Loucy (cell line): ENCODE data around the gene ACP6.
A peak's percentile ranks its signal among the peaks of the same experiment; 100 is the strongest.

Source experiments
- H2AFZ ChIP-seq: fragments of 200-600 bp; sonication (generic); 2 replicates; pipeline ENCODE4 v1.6.0; 2016; ENCODE audit warnings: antibody characterized with exemption, mild to moderate bottlenecking, low read length, moderate library complexity
- H3F3A ChIP-seq: fragments of 200-600 bp; 2 replicates; pipeline ENCODE4 v1.6.0; 2016; ENCODE audit warnings: antibody characterized with exemption, low read depth, mild to moderate bottlenecking
- H3K27me3 ChIP-seq: fragments of 200-600 bp; sonication (generic); 2 replicates; pipeline ENCODE4 v1.6.1; 2014; ENCODE audit warnings: low read length, mild to moderate bottlenecking; ENCODE audit not compliant: insufficient read depth, poor library complexity, severe bottlenecking
- H3K36me3 ChIP-seq: fragments of 200-600 bp; sonication (generic); 2 replicates; pipeline ENCODE4 v1.6.1; 2016; ENCODE audit warnings: low read length; ENCODE audit not compliant: insufficient read depth
- H3K4me1 ChIP-seq: fragments of 200-600 bp; sonication (generic); 2 replicates; pipeline ENCODE4 v1.5.1; 2014; ENCODE audit warnings: low read length, mild to moderate bottlenecking; ENCODE audit not compliant: insufficient read depth, poor library complexity, severe bottlenecking
- H3K4me2 ChIP-seq: fragments of 200-600 bp; sonication (generic); 2 replicates; pipeline ENCODE4 v1.6.0; 2014; ENCODE audit warnings: antibody characterized with exemption, low read length, low read depth, mild to moderate bottlenecking; ENCODE audit not compliant: poor library complexity, severe bottlenecking
- H3K4me3 ChIP-seq: fragments of 200-600 bp; sonication (generic); 2 replicates; pipeline ENCODE4 v1.5.1; 2014; ENCODE audit warnings: low read length, mild to moderate bottlenecking, mixed read lengths; ENCODE audit not compliant: poor library complexity, severe bottlenecking
- H3K79me2 ChIP-seq: fragments of 200-600 bp; sonication (generic); 2 replicates; pipeline ENCODE4 v1.6.1; 2014; ENCODE audit warnings: low read length; ENCODE audit not compliant: insufficient read depth
- H3K9ac ChIP-seq: fragments of 200-600 bp; sonication (generic); 2 replicates; pipeline ENCODE4 v1.6.0; 2014; ENCODE audit warnings: mild to moderate bottlenecking, low read depth, low read length, moderate library complexity; ENCODE audit not compliant: poor library complexity, severe bottlenecking
- H3K9me2 ChIP-seq: fragments of 200-600 bp; sonication (generic); replicated peaks from 2 replicates; pipeline ENCODE4 v1.6.1; 2016; ENCODE audit warnings: low read depth, low read length, mixed read lengths
- H3K9me3 ChIP-seq: fragments of 200-600 bp; sonication (generic); 2 replicates; pipeline ENCODE4 v1.6.1; 2014; ENCODE audit warnings: mild to moderate bottlenecking, antibody characterized with exemption, low read length, low read depth; ENCODE audit not compliant: insufficient read depth
- H4K20me1 ChIP-seq: fragments of 200-600 bp; sonication (generic); 2 replicates; pipeline ENCODE4 v1.6.0; 2014; ENCODE audit warnings: antibody characterized with exemption, low read length, mild to moderate bottlenecking; ENCODE audit not compliant: insufficient read depth, poor library complexity, severe bottlenecking
- EZH2phosphoT487 ChIP-seq: fragments of 200-600 bp; IDR thresholded peaks from 2 replicates; pipeline ENCODE4 v1.6.1; 2018; ENCODE audit warnings: antibody characterized with exemption, mild to moderate bottlenecking, moderate library complexity, borderline replicate concordance
- TF ChIP-seq, protein P1 (sequence below): fragments of 200-600 bp; sonication (generic); conservative IDR thresholded peaks from 2 replicates; pipeline ENCODE4 v1.5.1; 2014; ENCODE audit warnings: mild to moderate bottlenecking, antibody characterized with exemption, low read length

The ACP6 gene

DNA sequence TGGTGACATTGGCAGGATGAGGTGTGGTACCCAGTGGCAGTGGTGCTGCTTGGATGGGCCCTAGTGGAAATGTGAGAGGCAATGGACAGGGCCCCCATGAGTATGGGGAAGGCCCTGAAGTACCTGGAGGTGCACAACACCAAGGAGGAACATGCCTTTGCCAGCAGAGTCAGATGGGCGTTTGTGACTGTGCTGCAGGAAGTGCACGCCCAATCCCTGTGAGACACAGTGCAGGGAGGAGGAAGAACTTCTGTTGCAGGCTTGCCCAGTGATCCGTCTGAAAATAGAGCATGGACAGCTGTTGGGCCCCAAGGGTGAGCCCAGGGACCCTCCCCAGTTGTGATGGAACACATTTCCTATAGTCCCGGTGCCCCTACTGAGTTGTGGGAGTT, 47.4 kb upstream of the ACP6 start:
- H3K36me3 ChIP-seq: no peaks in the 10 kb centered on the region
- H3K4me1 ChIP-seq: peaks cover 7% of the 10 kb centered on the region
- no peaks in the 10 kb centered on the region for H3K79me2 ChIP-seq
- no peak overlapping the region for H3K4me2 ChIP-seq
- H3K4me3 ChIP-seq: no peak overlapping the region
- no peaks in the 10 kb centered on the region for H3K9me3 ChIP-seq
- peak overlapping the region; percentile 42; the same call in 1 of the 2 replicates for H2AFZ ChIP-seq
- no peaks in the 10 kb centered on the region for H3F3A ChIP-seq
- no peak for TF ChIP-seq EZH2phosphoT487
- TF ChIP-seq, protein P1, sequence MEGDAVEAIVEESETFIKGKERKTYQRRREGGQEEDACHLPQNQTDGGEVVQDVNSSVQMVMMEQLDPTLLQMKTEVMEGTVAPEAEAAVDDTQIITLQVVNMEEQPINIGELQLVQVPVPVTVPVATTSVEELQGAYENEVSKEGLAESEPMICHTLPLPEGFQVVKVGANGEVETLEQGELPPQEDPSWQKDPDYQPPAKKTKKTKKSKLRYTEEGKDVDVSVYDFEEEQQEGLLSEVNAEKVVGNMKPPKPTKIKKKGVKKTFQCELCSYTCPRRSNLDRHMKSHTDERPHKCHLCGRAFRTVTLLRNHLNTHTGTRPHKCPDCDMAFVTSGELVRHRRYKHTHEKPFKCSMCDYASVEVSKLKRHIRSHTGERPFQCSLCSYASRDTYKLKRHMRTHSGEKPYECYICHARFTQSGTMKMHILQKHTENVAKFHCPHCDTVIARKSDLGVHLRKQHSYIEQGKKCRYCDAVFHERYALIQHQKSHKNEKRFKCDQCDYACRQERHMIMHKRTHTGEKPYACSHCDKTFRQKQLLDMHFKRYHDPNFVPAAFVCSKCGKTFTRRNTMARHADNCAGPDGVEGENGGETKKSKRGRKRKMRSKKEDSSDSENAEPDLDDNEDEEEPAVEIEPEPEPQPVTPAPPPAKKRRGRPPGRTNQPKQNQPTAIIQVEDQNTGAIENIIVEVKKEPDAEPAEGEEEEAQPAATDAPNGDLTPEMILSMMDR: no peak
- no peaks in the 10 kb centered on the region for H3K9me2 ChIP-seq
- H3K27me3 ChIP-seq: no peaks in the 10 kb centered on the region
- H4K20me1 ChIP-seq: no peaks in the 10 kb centered on the region
- no peak overlapping the region for H3K9ac ChIP-seq

DNA sequence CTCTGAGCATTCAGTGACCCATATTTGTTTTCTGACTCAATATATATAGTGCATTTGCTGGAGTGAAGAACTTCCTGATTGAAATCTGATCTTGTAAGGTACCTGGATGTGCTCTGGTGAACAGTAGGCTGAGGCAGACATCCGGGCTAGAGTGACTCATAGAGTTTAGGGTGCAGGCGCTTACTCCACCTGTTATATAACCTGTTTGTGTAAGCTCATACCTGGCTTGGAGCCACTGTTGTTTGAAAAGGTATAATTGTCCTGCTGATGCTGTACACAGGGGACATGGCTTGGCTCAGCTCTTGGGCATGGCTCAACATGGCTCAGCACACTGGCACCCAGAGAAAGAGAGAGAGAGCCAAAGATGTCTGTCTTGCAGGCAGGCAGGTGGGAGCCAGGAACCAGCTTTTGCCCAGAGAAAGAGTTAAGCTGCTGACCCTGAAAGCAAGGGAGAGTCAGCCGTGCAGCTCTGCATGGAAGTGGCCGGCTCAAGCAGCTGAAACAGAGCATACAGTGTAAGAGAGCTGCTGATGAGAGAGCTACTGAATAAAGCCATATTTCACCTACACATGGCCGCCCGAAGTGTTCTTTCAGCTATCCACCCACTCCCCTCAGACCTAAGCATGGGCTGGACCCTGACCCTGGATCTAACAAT, 46.9 kb upstream of the ACP6 start:
- H3K27me3 ChIP-seq: no peaks in the 10 kb centered on the region
- H2AFZ ChIP-seq: peak overlapping the region; percentile 42; the same call in 1 of the 2 replicates
- H3K9me2 ChIP-seq: no peaks in the 10 kb centered on the region
- no peaks in the 10 kb centered on the region for H3K9me3 ChIP-seq
- no peak overlapping the region for H3K9ac ChIP-seq
- no peaks in the 10 kb centered on the region for H4K20me1 ChIP-seq
- H3K36me3 ChIP-seq: no peaks in the 10 kb centered on the region
- no peaks in the 10 kb centered on the region for H3F3A ChIP-seq
- H3K4me3 ChIP-seq: no peak overlapping the region
- H3K4me2 ChIP-seq: peak overlapping the region; percentile 6
- H3K4me1 ChIP-seq: peaks cover 7% of the 10 kb centered on the region
- no peak for TF ChIP-seq EZH2phosphoT487
- TF ChIP-seq, protein P1: no peak
- H3K79me2 ChIP-seq: no peaks in the 10 kb centered on the region

DNA sequence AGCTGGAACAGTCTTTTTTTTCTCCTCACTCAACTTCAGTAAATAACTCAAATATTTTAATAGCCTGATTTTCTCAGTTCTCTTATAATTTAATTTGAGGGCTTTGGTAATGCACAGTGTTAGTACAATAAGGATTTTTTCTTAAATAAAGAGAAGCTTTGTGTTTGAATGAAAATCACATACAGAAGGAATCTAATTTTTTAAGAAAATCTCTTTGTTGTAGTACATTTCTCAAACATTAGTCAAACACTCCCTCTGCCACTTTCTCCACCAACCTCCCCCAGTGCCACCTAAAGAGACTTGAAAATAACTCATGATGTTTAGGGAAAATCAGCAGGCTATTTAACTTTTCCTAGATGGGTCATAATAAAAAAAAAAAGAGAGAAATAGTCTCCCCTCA, 42.3 kb upstream of the ACP6 start:
- Histone ChIP-seq H3K27me3 (no peaks in the 10 kb centered on the region), H3K4me2 (no peak overlapping the region), H3K4me1 (peaks cover 6% of the 10 kb centered on the region), H4K20me1 (no peaks in the 10 kb centered on the region), H3K9ac (no peak overlapping the region), H3K4me3 (no peak overlapping the region), H3F3A (no peaks in the 10 kb centered on the region), H3K9me2 (no peaks in the 10 kb centered on the region), H2AFZ (no peak overlapping the region), H3K9me3 (no peaks in the 10 kb centered on the region), H3K79me2 (no peaks in the 10 kb centered on the region), H3K36me3 (no peaks in the 10 kb centered on the region)
- TF ChIP-seq, protein P1: no peak
- TF ChIP-seq EZH2phosphoT487: no peak
